GDM1 (cell line): Measurements from ENCODE around the gene DHRS7B.

Experiments
- DNase-seq: peaks from one replicate; lab custom pipeline; 2025; lab: John Stamatoyannopoulos, UW

The DHRS7B gene

GRCh38 chr17:21239680-21240368, 113.1 kb downstream of the DHRS7B start:
- DNase-seq, result no peak

GRCh38 chr17:21240369-21241055, 113.7 kb downstream of the DHRS7B start:
- DNase-seq, result no peak
